GM12878 (cell line): Measurements from ENCODE around the gene REEP2.

ENCODE experiments used
- ATF2 ChIP-seq: IDR thresholded peaks from 2 replicates; pipeline ENCODE4 v1.6.1; 2012; ENCODE audit warnings: low read length, inconsistent platforms
- CTCF ChIP-seq, 3 experiments: IDR thresholded peaks in 2 of 3; conservative IDR thresholded peaks in 1 of 3; 2 replicates each; pipeline ENCODE4 v1.5.1; 2011; ENCODE audit warnings: low read depth in 3 of 3, low read length in 3 of 3, mild to moderate bottlenecking in 3 of 3, control low read depth in 2 of 3, moderate library complexity in 2 of 3, inconsistent platforms in 1 of 3, mixed read lengths in 1 of 3; ENCODE audit not compliant: control insufficient read depth in 2 of 3, insufficient read depth in 1 of 3; ENCODE audit errors: extremely low read depth in 1 of 3
- ESRRA ChIP-seq: IDR thresholded peaks from 2 replicates; pipeline ENCODE4 v1.6.1; 2012; ENCODE audit warnings: mild to moderate bottlenecking, low read length, improper control_type of control experiment
- NRF1 ChIP-seq: conservative IDR thresholded peaks from 2 replicates; pipeline ENCODE4 v1.6.1; 2011; ENCODE audit warnings: mild to moderate bottlenecking, low read depth, low read length, improper control_type of control experiment
- POLR2A ChIP-seq: IDR thresholded peaks from 2 replicates; pipeline ENCODE4 v1.6.1; 2011; ENCODE audit warnings: low read depth, mild to moderate bottlenecking, low read length
- RAD21 ChIP-seq: IDR thresholded peaks from 2 replicates; pipeline ENCODE4 v1.6.1; 2011; ENCODE audit warnings: mild to moderate bottlenecking, low read depth, low read length, moderate library complexity; ENCODE audit not compliant: insufficient read depth
- RAD51 ChIP-seq: fragments of 450-650 bp; IDR thresholded peaks from 2 replicates; pipeline ENCODE4 v1.6.1; 2016; ENCODE audit warnings: moderate library complexity, mild to moderate bottlenecking, inconsistent platforms
- USF1 ChIP-seq: IDR thresholded peaks from 2 replicates; pipeline ENCODE4 v1.6.1; 2011; ENCODE audit warnings: borderline replicate concordance, low read depth, mild to moderate bottlenecking, moderate library complexity, mixed read lengths, low read length; ENCODE audit not compliant: insufficient read depth; ENCODE audit errors: extremely low read length

- TF ChIP-seq ESRRA (no peak), RAD51 (no peak), NRF1 (no peak), CTCF (IDR thresholded peaks at IDR 0.05 in 2 of 3, conservative IDR thresholded peaks at IDR 0.05 in 1 of 3; ENCODE audit: control insufficient read depth in 2 of 3, extremely low read depth in 1 of 3, insufficient read depth in 1 of 3, low read depth in 3 of 3, low read length in 3 of 3) (no peak), ATF2 (no peak), POLR2A (no peak), RAD21 (no peak), USF1 (no peak)
Measured at GRCh38 chr5:138458384-138458783, 19.5 kb downstream of the REEP2 start.
